Measurements from ENCODE around the gene NDFIP2. TPM values are rescaled to one million over a fixed set of nuclear protein-coding genes. Genes with fewer than 3 reads are reported as not detected.

NDFIP2 gene, protein sequence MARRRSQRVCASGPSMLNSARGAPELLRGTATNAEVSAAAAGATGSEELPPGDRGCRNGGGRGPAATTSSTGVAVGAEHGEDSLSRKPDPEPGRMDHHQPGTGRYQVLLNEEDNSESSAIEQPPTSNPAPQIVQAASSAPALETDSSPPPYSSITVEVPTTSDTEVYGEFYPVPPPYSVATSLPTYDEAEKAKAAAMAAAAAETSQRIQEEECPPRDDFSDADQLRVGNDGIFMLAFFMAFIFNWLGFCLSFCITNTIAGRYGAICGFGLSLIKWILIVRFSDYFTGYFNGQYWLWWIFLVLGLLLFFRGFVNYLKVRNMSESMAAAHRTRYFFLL
- 10 to 100 TPM; 26.8 to 37.1 (median 28.9) TPM for polyA plus RNA-seq (ENCODE audit: insufficient read length in 10 of 10)
- long read RNA-seq, donor 1, full-length matches to known transcripts: 6 of 6 reads
- long read RNA-seq, donor 1, partial matches to known transcripts: 0 of 6 reads
- long read RNA-seq, donor 1, other reads (novel, unspliced or antisense): 0 of 6 reads
- long read RNA-seq, donor 2, full-length matches to known transcripts: 10 of 10 reads
- long read RNA-seq, donor 2, partial matches to known transcripts: 0 of 10 reads
- long read RNA-seq, donor 2, other reads (novel, unspliced or antisense): 0 of 10 reads
- long read RNA-seq, donor 3: 0 reads
- long read RNA-seq, donor 4, full-length matches to known transcripts: 7 of 7 reads
- long read RNA-seq, donor 4, partial matches to known transcripts: 0 of 7 reads
- long read RNA-seq, donor 4, other reads (novel, unspliced or antisense): 0 of 7 reads
- long read RNA-seq, donor 5, full-length matches to known transcripts: 5 of 10 reads
- long read RNA-seq, donor 5, partial matches to known transcripts: 5 of 10 reads
- long read RNA-seq, donor 5, other reads (novel, unspliced or antisense): 0 of 10 reads
- long read RNA-seq, donor 6, full-length matches to known transcripts: 6 of 6 reads
- long read RNA-seq, donor 6, partial matches to known transcripts: 0 of 6 reads
- long read RNA-seq, donor 6, other reads (novel, unspliced or antisense): 0 of 6 reads
- long read RNA-seq, donor 7, full-length matches to known transcripts: 7 of 7 reads
- long read RNA-seq, donor 7, partial matches to known transcripts: 0 of 7 reads
- long read RNA-seq, donor 7, other reads (novel, unspliced or antisense): 0 of 7 reads
- long read RNA-seq, donor 8, full-length matches to known transcripts: 10 of 10 reads
- long read RNA-seq, donor 8, partial matches to known transcripts: 0 of 10 reads
- long read RNA-seq, donor 8, other reads (novel, unspliced or antisense): 0 of 10 reads
- long read RNA-seq, donor 9, full-length matches to known transcripts: 2 of 2 reads
- long read RNA-seq, donor 9, partial matches to known transcripts: 0 of 2 reads
- long read RNA-seq, donor 9, other reads (novel, unspliced or antisense): 0 of 2 reads

DNA sequence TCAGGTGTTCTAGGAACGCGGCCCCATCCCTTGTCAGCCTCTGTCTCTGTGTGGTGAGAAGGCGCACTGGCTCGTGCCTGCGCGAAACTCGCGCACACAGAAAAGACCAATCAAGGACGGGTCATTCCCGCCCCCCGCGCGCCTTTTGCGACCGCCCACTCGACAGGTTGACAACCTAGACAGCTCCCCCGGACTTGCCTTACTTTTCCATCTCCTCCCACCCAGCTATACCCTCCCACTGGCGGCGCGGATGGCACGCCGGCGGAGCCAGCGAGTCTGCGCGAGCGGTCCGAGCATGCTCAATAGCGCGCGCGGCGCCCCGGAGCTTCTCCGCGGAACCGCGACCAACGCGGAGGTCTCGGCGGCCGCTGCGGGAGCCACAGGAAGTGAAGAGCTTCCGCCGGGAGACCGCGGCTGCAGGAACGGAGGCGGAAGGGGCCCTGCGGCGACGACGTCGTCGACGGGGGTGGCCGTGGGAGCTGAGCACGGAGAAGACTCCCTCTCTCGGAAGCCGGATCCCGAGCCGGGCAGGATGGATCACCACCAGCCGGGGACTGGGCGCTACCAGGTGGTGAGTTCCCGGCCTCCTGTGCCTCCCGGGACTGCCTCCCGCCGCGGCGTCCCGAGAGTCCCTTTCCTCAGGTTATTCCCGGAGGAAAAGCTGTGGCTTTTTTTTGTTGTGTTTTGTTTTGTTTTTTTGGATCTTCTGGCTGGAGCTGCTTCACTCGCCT is at the start of gene NDFIP2:
NDFIP2 (plus strand) TSS at position 202 of the 731 bp plus-strand sequence; CDS start at position 251, 49 bp downstream.
- peak; percentile 77 to 95 (median 88) for DNase-seq

- DNase-seq: no peak
These were observed 48.9 kb upstream of the NDFIP2 start for GRCh38 chr13:79432086-79432485.

GRCh38 chr13:79432992-79433391 is 48.0 kb upstream of the NDFIP2 start:
- no peak for DNase-seq

DNA sequence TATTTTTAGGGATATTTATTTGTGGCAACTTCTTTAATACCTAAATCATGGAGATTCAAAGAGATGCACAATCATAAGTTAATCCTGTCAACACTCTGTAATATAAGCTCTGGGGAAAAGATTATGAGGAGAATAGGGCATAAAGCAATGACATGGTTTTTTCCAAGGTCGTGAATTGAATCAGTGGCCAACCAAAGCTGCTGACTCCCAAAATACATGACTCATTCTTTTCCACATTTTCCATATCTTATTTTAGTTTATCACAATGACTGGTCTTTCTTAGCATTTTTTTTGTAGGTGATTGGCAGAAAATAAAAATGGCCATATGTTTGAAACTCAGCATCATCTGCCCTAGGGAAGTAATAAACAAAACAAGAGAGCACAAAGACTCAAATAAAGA is 46.4 kb upstream of the NDFIP2 start:
- peak; percentile 16 to 29 (median 22) for DNase-seq

DNA sequence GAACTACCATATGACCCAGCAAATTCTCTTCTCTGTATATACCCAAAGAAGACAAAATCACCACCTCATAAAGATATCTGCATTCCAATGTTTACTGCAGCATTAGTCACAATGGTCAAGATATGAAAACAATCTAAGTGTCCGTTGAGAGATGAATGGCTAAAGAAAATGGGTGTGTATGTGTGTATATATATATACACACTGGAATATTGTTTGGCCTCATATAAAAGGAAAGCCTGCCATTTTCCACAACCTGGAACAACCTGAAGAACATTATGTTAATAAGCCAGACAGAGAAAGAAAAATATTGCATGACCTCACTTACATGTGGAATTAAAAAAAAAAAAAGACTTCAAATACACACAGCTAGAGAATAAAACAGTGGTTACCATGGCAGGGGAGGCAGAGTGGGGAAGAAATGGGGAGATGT is 45.4 kb upstream of the NDFIP2 start:
- DNase-seq: peak in 1 of 3 donors; percentile 22

GRCh38 chr13:79439275-79439674 is 41.7 kb upstream of the NDFIP2 start:
- DNase-seq: no peak

DNA sequence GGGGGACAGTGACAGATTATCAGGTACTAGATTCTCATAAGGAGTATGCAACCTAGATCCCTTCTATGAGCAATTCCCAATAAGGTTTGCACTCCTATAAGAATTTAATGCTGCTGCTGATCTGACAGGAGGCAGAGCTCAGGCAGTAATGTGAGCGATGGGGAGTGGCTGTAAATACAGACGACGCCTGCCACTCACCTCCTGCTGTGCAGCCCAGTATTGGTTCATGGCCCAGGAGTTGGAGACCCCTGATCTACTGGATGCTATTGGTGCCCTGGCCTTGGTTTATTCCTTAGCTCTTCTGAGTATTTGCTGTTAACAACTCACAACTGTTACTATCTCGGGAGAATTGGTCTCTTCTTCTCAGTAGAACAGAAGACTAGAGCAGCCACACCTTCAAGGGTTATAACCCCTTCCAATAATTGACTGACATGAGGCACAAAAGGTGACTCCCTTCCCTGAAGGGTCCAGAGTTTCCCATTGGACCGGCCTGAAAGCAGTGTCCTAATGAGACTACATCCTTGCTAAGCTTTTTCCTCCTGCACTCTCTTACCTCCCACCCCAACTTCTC is 39.9 kb upstream of the NDFIP2 start:
- no peak for DNase-seq

DNA sequence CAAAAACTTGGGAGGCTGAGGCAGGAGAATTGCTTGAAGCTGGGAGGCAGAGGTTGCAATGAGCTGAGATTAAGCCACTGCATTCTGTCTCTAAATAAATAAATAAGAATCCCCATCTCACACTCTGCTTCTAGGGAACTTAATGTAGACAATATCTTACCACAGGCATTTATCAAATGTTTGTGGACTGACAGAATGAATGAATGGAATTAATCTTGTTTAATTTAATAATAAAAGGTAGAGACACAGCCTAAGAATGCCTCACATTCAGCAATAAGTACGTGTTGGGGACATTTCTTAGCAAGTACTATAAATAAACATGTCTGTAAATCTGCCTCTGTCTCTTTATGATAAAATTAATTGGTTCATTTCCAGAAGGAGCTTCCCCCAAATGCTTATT is 38.7 kb upstream of the NDFIP2 start:
- DNase-seq: no peak

- no peak for DNase-seq
These were observed 38.2 kb upstream of the NDFIP2 start for GRCh38 chr13:79442706-79443105.

DNA sequence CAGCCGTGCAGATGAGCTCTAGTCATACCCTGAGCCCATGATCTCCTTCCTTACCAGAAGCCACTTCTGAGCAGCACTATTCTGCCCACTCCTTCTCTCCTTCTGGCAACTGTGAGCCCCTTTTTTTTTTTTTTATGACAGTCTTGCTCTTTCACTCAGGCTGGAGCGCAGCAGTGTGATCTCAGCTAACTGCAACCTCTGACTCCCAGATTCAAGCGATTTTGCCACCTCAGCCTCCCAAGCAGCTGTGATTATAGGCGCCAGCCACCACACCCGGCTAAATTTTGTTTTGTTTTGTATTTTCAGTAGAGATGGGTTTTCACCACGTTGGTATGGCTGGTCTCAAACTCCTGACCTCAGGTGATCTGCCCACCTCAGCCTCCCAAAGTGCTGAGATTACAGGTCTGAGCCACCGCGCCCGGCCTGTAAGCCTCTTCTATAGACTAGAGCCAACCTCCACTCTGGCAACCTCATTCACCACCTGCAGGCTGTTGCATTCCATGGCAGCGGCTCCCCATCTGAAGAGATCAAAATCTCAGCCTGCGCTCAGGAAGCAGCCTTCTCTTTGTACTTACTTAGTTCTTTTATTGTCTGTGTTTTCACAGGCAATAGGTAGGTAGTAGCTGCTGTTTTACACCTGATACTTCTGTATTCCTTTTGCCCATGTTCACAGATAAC is 34.8 kb upstream of the NDFIP2 start:
- no peak for DNase-seq

DNA sequence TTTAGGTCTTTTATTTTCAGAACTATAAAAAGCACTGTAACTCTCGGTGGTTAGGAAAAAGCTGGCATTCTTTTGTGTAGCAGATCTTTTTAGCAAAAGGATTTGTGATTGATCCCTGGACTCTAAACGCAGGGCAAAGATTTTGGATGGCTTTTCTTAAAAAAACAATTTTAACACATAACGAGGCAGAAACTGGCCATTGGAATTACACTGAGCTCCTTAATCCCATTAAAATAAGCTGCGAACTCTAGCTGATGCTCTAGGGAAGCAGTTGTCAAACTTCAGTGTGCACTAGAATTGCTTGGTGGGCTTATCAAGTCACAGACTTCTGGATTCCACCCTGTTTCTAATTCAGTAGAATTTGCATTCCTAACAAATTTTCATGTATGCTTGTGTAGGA is 33.8 kb upstream of the NDFIP2 start:
- DNase-seq: no peak

DNA sequence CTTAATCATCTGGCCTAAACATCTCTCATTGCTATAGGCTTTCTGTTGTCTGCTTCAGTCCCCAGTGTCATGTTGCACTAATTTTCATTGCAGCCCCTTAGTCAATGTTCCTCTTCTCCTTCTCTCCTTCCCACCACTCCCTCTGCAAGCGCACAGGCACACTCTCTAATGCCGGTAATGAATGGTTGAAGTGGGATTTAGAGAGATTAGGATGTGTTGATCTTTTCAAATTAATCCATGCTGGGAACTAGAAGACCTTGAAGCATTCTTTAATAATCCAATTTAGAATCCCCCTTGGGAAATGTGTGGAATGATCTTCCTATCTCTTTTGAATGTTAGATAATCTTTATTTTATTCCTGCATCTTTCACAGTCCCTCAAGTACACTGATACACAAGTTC is 33.2 kb upstream of the NDFIP2 start:
- DNase-seq: no peak

DNA sequence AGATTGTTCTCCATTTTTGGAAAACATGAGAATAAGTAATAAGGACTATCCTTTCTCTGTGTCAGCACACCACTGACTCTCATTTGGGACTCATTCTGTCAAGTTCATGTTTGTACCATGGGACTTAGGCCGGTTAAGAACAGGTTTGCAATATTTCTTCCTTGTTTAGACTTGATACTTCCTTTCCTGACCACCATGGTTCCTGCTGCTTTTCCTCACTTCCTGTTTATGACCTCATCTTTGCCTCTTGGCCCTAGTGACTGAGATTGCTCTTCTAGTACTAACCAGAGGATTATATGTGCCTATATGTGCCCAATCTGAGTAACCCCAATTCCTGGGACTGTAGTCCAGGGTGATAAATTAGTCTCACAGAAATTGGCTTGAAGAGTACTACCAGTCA is 32.5 kb upstream of the NDFIP2 start:
- no peak for DNase-seq

- DNase-seq: no peak
These were observed 30.8 kb upstream of the NDFIP2 start for GRCh38 chr13:79450110-79450509.

GRCh38 chr13:79451500-79451962 is 29.4 kb upstream of the NDFIP2 start:
- peak in 1 of 3 donors; percentile 77 for DNase-seq

GRCh38 chr13:79452239-79452913 is 28.6 kb upstream of the NDFIP2 start:
- DNase-seq: no peak

DNA sequence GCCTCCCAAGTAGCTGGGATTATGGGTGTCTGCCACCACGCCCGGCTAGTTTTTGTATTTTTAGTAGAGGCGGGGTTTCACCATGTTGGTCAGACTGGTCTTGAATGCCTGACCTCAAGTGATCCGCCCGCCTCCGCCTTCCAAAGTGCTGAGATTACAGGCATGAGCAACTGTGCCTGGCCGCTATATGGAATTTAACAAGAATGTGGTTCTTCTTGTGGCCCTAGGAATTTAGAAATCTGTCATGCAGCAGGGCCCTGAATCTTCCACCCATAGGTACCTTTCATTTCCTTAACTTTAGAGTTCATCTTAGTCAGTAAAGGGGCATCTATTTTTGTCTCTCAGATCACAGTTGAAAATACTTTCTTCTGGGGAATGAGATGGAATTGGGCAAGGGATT is 25.6 kb upstream of the NDFIP2 start:
- no peak for DNase-seq

- DNase-seq: no peak
These were observed 24.9 kb upstream of the NDFIP2 start for GRCh38 chr13:79456051-79456450.
